GM10266 (cell line): ENCODE data around the gene TUBA3D.
"Not testable (repeated sequence)": the region's sequence is repeated elsewhere in the genome, so short reads cannot be mapped to it uniquely, and the experiment has no call there.

ENCODE experiments used
- DNase-seq: peaks from one replicate; pipeline ENCODE4 v3.0.0; 2012; ENCODE audit errors: extremely low spot score
- TF ChIP-seq, protein P1 (sequence below): IDR thresholded peaks from 2 replicates; pipeline ENCODE4 v1.5.1; 2012; ENCODE audit warnings: mild to moderate bottlenecking, low read depth; ENCODE audit not compliant: control insufficient read depth, insufficient read depth; ENCODE audit errors: missing control alignments

The TUBA3D gene

DNA sequence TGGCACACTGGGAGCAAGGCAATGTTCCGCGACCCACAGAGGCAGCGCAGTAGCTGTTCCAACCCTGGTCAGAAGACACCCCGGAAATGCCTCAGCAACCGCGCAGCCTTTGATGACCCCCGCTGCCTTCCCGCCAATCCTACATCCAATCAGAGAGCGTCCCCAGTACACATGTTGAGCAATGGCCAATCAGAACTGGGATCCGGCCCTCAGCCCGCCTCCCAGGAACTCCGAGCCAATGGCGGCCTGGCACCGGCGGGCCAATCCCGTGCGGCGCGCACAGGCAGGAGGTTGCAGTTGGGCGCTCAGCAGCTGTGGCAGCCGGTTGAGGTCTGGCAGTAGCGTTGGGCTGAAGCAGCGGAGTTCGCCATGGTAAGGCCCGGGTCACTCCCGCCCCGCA is at the start of gene TUBA3D:
TSS of gene TUBA3D (plus strand) at position 289 of the 400 bp plus-strand sequence. CDS start at position 370, 81 bp downstream.
- TF ChIP-seq, protein P1, sequence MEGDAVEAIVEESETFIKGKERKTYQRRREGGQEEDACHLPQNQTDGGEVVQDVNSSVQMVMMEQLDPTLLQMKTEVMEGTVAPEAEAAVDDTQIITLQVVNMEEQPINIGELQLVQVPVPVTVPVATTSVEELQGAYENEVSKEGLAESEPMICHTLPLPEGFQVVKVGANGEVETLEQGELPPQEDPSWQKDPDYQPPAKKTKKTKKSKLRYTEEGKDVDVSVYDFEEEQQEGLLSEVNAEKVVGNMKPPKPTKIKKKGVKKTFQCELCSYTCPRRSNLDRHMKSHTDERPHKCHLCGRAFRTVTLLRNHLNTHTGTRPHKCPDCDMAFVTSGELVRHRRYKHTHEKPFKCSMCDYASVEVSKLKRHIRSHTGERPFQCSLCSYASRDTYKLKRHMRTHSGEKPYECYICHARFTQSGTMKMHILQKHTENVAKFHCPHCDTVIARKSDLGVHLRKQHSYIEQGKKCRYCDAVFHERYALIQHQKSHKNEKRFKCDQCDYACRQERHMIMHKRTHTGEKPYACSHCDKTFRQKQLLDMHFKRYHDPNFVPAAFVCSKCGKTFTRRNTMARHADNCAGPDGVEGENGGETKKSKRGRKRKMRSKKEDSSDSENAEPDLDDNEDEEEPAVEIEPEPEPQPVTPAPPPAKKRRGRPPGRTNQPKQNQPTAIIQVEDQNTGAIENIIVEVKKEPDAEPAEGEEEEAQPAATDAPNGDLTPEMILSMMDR: no peak
- DNase-seq: no peak

DNA sequence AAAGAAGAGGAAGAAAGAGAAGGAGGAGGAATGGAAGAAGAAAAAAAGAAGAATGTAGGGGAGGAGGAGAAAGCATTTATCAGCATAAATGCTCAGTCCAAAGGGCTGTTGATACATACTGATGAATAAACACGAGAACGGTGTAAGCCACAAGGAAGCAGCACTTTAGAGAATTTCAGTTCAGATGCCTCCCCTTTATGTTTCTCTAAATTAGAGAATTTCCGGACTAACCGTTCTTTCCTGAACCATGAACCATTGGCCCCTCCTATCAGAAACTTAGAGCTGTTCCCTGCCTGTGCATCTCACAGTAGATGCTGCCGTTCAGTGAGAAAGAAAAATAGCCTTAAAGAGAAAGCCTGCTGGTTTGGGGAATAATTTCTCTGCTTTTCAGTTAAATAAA is 49.2 kb upstream of the TUBA3D start:
- DNase-seq: no peak
- TF ChIP-seq, protein P1: no peak

DNA sequence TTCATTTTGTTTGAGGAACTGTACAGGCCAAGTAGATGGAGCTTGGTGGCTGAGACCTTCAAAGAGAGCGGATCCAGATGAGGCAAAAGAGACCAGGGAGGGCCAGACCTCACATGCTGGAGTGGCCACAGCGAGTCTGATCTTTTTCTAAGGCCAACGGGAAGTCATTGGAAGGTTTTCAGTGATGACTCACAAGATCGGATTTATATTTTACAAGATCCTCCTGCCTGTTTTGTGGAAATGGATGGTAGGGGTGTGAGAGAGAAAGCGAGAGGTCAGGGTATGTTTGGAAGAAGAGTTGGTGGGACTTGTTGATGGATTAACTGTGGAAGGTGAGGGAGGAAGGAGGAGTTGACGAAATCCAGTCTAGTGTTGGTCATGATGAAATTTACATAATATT is 44.6 kb upstream of the TUBA3D start:
- DNase-seq: no peak
- TF ChIP-seq, protein P1: no peak

DNA sequence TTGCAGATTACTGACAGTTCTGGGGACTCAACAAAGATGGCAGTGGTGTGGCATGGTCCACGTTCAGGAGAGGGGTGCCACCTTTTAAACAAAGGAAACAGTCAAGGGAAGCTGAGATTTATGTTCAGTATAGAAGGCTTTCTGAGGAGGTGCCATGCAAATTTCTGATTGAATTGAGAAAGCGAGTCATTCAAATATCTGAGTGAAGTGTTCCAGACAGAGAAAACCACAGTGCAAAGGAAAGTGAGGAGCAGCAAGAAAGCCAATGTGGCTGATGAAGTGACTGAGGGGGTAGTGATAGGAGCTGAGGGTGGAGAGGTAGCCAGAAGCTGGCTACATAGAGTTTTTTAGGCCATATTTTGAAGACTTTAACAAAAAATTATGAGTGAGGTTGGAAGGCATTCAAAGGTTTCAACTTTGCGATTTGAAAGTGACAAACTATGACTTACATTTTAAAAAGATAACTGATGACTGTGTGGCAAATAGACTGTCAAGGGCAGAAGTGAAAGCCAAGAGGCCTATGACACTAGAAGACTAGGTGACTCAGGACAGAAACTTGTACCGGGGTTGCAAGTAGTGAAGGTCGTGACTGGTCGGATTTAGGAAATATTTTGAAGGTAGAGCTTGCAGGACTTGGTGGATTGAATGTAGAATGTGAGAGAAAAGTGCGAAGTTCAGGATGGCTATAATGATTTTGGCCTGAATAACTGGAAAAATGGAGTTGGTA is 35.0 kb upstream of the TUBA3D start:
- not testable (repeated sequence) for DNase-seq

DNA sequence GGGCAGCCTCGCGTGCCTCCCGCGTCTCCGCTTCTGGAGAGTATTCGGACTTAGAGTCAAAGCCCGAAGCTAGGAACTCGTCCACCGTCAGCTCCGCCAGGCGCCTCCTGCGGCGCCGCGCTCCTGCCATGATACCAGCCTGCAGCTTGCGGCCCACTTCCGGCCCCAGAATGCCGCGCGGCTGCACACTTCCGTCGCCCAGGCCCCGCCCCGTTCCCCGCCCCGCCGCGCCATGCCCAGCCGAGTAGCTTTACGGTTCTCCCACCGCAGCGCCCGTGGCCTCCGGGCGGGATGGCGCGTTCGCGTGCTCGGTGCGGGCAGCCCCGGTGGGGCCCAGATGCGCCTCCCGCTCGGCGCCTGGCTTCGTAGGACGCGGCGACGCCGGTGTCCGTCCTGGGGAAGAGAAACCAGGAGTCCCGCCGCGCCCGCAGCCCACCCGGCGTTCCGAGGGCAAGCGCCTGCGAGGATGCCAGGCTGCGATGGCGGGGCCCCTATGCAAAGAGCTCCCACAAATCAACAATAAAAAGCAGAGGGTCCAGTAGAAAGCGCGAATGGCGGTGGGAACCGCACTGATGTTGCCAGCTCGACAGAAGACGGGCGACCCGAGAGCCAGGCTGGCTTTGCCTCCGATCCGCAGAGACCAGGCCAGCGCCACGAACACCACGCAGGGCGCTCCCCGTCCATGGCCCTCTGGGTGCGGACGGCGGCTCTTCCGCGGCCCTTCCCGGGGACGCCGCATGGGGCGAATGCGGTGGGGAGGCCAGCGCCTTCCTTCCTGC is 31.0 kb upstream of the TUBA3D start:
- DNase-seq: not testable (repeated sequence)

DNA sequence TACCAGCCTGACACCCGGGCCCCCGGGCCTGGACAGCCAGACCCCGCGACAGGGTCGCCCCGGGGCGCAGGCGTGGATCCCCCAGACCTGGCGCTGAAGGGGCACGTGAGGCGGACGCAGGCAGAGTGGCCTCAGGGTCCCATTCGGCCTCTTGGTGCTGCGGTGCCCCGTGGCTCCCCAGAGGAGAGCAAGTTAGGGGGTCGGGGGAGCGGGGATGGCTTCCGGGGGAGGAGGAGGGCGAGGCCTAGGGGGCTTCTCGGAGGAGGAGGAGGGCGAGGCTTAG is 30.5 kb upstream of the TUBA3D start:
- DNase-seq: not testable (repeated sequence)

DNA sequence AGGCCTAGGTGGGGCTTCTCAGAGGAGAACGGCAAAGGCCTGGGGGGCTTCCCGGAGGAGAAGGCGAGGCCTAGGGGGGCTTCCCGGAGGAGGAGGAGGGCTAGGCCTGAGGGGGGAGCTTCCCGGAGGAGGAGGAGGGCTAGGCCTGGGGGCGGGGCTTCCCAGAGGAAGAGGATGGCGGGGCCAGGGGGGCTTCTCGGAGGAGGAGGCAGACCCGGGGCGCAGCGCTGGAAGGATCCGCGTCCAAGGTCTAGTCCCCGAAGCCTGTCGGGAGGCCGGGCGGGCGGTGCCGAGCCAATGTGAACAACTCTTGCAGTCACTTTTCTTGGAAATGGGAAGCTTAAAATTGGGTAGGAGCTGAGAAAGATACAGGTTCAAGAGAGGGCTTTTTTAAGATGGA is 30.0 kb upstream of the TUBA3D start:
- no peak for DNase-seq
- TF ChIP-seq, protein P1: no peak

DNA sequence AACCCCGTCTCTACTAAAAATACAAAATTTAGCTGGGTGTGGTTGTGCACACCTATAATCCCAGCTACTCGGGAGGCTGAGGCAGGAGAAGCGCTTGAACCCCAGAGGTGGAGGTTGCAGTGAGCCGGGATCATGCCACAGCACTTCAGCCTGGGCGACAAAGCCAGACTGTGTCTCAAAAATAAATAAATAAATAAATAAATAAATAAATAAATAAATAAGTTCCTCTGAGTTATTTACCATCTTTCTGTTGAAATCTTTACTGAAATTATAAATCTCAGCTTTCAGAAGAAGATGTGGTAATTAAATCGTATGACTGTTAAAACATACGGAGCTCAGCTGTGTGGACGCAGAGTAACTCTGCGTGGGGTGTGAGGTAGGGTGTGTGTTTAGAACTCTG is 27.9 kb upstream of the TUBA3D start:
- DNase-seq: not testable (repeated sequence)

DNA sequence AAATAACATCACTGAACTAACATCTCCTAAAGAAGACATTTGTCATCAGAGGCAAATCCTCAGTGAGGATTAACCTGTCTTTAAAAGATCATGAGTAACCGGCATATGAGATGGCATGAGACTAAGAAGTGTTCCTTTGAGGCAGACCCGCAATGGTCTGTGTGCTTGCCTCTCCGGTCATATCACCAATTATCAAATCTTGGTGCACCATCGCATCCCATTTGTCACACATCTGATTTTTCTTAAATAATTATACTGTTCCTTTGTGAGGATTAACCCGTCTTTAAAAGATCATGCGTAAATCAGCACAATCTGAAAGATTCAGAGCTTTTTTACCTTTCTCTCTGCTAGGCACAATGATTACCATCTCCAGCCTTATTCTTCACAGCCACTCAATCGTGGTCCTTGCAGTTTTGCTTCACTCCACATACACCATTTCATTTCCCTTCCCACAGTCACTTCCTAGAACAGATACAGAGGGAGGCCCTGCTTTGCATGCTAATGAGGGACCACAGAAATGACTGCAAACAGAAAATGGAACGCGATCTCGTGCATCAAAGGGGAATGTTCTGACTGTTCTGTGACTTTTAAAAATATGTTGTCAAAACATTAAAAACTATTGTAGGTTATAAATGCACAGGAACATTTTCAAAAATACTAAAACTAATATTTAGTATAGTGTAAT is 24.5 kb upstream of the TUBA3D start:
- DNase-seq: not testable (repeated sequence)

DNA sequence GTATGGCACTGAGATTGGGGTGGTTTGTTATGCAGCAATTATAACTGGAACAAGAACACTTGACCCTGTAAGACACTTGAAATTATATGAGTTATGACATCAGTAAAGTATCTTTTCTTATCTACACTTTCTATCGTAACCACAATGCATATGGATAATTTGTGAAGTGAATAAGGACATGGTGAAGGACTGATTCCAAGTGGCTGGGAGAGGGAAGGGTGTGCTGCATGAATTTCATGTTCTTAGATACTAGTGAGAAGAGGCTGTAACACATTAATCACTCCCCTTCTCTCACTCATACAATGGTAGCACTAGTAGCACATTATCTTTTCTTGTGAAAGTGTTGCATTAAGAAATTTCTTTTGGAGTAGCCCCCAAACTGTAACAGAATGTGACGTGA is 21.0 kb upstream of the TUBA3D start:
- not testable (repeated sequence) for DNase-seq

DNA sequence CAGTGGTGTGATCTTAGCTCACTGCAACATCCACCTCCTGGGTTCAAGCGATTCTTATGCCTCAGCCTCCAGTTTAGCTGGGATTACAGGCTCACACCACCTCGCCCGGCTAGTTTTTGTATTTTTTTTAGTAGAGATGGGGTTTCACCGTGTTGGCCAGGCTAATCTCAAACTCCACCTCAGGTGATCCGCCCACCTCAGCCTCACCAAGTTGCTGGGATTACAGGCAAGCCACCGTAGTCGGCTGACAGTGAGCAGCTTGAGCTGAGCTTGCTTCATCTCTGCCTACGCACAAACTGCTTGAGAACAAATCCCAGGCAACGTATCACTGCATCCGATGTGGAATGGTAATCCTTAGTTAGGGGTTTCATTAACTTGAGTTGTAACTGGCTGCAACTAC is 8.2 kb upstream of the TUBA3D start:
- DNase-seq: not testable (repeated sequence)

DNA sequence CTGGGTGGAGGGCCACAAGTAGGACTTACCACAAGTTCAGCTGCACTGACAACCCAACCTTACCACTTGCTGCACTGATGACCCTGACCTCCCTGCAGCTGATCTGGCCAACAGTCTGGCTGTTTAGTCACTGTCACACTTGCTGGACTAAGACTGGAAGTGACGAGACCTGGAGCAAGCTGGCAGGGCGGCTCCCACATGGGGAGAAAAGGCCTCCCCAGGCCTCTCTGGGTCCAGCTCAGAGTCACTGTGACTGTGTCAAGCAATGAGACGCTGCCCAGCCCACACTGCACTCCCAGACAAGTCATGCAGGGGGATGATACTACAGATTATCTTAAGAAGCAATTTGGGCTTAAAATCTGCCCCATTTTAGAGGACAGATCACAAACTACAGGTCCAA is 5.0 kb upstream of the TUBA3D start:
- DNase-seq: not testable (repeated sequence)

DNA sequence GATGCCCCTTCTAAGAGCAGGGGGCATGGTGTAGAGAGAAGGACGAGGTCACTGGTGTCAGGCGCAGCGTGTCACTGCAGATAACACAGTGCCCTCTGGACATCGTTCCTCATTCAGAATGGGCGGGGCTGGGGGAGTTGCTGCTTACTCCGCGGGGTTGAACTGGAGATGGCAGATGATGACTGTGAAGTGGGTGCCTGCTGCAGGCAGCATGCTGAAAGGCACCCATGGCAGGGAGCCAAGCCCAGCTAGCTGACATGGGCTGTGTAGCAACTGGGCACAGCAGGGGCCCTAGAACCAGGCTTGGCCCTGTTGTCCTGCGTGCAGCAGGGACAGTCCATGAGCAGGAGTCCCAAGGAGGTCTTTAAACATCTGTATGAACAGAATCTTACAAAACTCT is 4.3 kb upstream of the TUBA3D start:
- not testable (repeated sequence) for DNase-seq

DNA sequence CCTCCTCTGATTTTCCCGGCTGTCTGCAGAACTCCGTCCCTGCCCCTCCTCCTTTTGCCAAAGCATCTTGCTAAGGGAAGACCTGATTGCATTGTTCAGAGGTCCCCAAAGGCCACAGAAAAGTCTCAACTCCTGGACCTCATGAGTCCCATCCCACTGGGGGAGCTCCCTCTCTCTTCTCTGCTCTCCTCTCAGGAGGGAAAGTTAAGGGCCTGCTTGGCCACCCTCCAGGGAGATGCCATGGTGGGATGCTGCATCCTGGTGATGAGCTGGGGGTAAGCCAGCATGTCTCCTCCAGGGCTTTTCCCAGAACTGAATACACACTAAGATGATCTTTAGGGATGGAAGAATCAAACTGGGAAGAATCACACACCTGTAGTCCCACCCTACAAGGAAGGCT is 2.7 kb upstream of the TUBA3D start:
- DNase-seq: not testable (repeated sequence)

DNA sequence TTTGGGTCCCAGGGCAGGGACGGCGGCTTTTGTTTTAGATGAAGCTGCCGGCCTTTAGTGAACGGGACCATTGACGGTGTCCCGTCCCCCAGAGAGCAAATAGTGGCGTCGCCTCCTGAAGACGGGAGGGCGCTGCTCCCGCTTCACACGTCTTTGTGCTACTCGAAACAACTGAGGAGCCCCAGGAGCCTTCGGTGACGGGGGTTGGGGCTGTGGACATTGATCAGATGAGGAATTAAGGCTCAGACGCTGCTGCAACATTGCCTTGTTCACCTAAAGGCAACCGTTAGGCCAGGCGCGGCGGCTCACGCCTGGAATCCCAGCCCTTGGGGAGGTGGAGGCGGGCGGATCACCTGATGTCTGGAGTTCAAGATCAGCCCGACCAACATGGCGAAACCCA is 444 bp downstream of the TUBA3D start:
- DNase-seq: not testable (repeated sequence)
